CD4-positive, alpha-beta memory T cell (primary cell): ENCODE data around the gene ZNF594. TPM values are rescaled to one million over a fixed set of nuclear protein-coding genes. Genes with fewer than 3 reads are reported as not detected.
A peak's percentile ranks its signal among the peaks of the same experiment; 100 is the strongest.
"Not testable (repeated sequence)": the region's sequence is repeated elsewhere in the genome, so short reads cannot be mapped to it uniquely, and the experiment has no call there.

ENCODE experiments used
- CTCF ChIA-PET: fragments of 350-600 bp; sonication (Branson Sonifier 250); formaldehyde crosslinking; loops from one replicate; lab custom pipeline; 2021; ENCODE audit warnings: inconsistent platforms; ENCODE audit not compliant: partially characterized antibody; lab: Charles Lee
- POLR2A ChIA-PET: fragments of 350-600 bp; sonication (Branson Sonifier 250); formaldehyde crosslinking; loops from one replicate; lab custom pipeline; 2021; ENCODE audit not compliant: partially characterized antibody; lab: Charles Lee
- DNase-seq, 5 donors: peaks; one replicate each; pipeline versions ENCODE4 v3.0.0 to v3.0.0-alpha.2; 2020 to 2022; ENCODE audit warnings: mixed read lengths in 1 of 5
- H3K27ac ChIP-seq: one replicate; pipeline ENCODE4 v1.7.0; 2013; ENCODE audit warnings: low read depth, low read length
- H3K27me3 ChIP-seq: 2 replicates; pipeline ENCODE4 v1.7.0; 2013; ENCODE audit warnings: mild to moderate bottlenecking, low read length, moderate library complexity; ENCODE audit not compliant: insufficient read depth
- H3K36me3 ChIP-seq: 2 replicates; pipeline ENCODE4 v1.7.0; 2013; ENCODE audit warnings: mild to moderate bottlenecking, low read length, moderate library complexity; ENCODE audit not compliant: insufficient read depth
- H3K4me1 ChIP-seq: 2 replicates; pipeline ENCODE4 v1.7.0; 2013; ENCODE audit warnings: mild to moderate bottlenecking, low read length, moderate library complexity; ENCODE audit not compliant: insufficient read depth
- H3K4me3 ChIP-seq, 2 donors: one replicate each; pipeline ENCODE4 v1.7.0; 2013; ENCODE audit warnings: low read length in 2 of 2, mild to moderate bottlenecking in 1 of 2
- H3K9me3 ChIP-seq, 2 donors: one replicate each; pipeline ENCODE4 v1.7.0; 2013; ENCODE audit warnings: low read length in 2 of 2, control low read depth in 1 of 2; ENCODE audit not compliant: control insufficient read depth in 1 of 2
- H3K27ac Mint-ChIP-seq, 7 donors: one replicate each; pipeline ENCODE4 v1.8.0; 2020 to 2021; ENCODE audit warnings: mixed read lengths in 7 of 7, mild to moderate bottlenecking in 6 of 7, inconsistent platforms in 3 of 7, moderate library complexity in 3 of 7
- H3K27me3 Mint-ChIP-seq, 2 donors: one replicate each; pipeline ENCODE4 v1.8.0; 2020 to 2021; ENCODE audit warnings: mixed read lengths in 2 of 2
- H3K36me3 Mint-ChIP-seq, 2 donors: one replicate each; pipeline ENCODE4 v1.8.0; 2020 to 2021; ENCODE audit warnings: mixed read lengths in 2 of 2, inconsistent platforms in 1 of 2, mild to moderate bottlenecking in 1 of 2
- H3K4me1 Mint-ChIP-seq, 4 donors: one replicate each; pipeline ENCODE4 v1.8.0; 2020 to 2021; ENCODE audit warnings: mixed read lengths in 4 of 4, mild to moderate bottlenecking in 1 of 4
- H3K4me3 Mint-ChIP-seq, 8 donors: one replicate each; pipeline ENCODE4 v1.8.0; 2020 to 2021; ENCODE audit warnings: mixed read lengths in 8 of 8, mild to moderate bottlenecking in 7 of 8, moderate library complexity in 6 of 8, inconsistent platforms in 3 of 8
- H3K9me3 Mint-ChIP-seq, 8 donors: one replicate each; pipeline ENCODE4 v1.8.0; 2020 to 2021; ENCODE audit warnings: mixed read lengths in 8 of 8, mild to moderate bottlenecking in 5 of 8, inconsistent platforms in 3 of 8, moderate library complexity in 1 of 8
- intact Hi-C: fragments of 100-400 bp; cut with micrococcal nuclease; formaldehyde crosslinking; loops from one replicate; pipeline ENCODE4 v1.15.1; 2023
- polyA plus RNA-seq, 2 donors: library from polyadenylated mRNA; unstranded; fragments of 300-500 nt; fragmentation: Illumina TruSeq; gene quantifications; one replicate each; pipeline ENCODE4 v1.2.3, GENCODE V29; 2021
- total RNA-seq, 2 experiments: library from RNA; stranded (reverse); gene quantifications; one replicate each; pipeline ENCODE4 v1.2.3, GENCODE V29; 2021

Gene ZNF594
- total and polyA plus RNA-seq, 4 experiments from 2014 or later = 0.57 to 30.7 (median 15.7) TPM

- H3K9me3 Mint-ChIP-seq, POLR2A ChIA-PET, H3K4me3 Mint-ChIP-seq, H3K36me3 ChIP-seq, H3K36me3 Mint-ChIP-seq, H3K4me3 ChIP-seq, H3K27me3 Mint-ChIP-seq, DNase-seq, H3K9me3 ChIP-seq, CTCF ChIA-PET, H3K27me3 ChIP-seq, H3K27ac ChIP-seq, H3K4me1 ChIP-seq, intact Hi-C loops: not testable (repeated sequence)
- peaks cover 6 to 23% (median 14%) of the 10 kb centered on the region in 4 donors for H3K4me1 Mint-ChIP-seq
- peak overlapping the region in 1 of 7 donors; percentile 12 for H3K27ac Mint-ChIP-seq
These were observed 41.8 kb upstream of the ZNF594 start for GRCh38 chr17:5233492-5233891.

- H3K27me3 ChIP-seq = no peaks in the 10 kb centered on the region
- peaks cover 0 to 1% (median 0%) of the 10 kb centered on the region in 8 donors for H3K9me3 Mint-ChIP-seq
- no peak overlapping the region for H3K4me3 ChIP-seq
- H3K27me3 Mint-ChIP-seq = no peaks in the 10 kb centered on the region
- peaks cover 15 to 23% of the 10 kb centered on the region in 2 donors for H3K36me3 Mint-ChIP-seq
- H3K4me1 ChIP-seq = peaks cover 11% of the 10 kb centered on the region
- no peak for DNase-seq
- H3K27ac ChIP-seq = no peak overlapping the region
- H3K4me1 Mint-ChIP-seq = peaks cover 8 to 18% (median 11%) of the 10 kb centered on the region in 4 donors
- peak overlapping the region in 6 of 8 donors; percentile 10 to 46 (median 29) for H3K4me3 Mint-ChIP-seq
- no peaks in the 10 kb centered on the region for H3K36me3 ChIP-seq
- intact Hi-C loops = no loop called here
- ChIA-PET CTCF (interaction anchor here (0.7 to 1.2 kb wide), 3 partner anchors 9 to 35 kb away, joined by 4 to 5 read pairs (median 4); partner anchors contain the start of gene ZNF594), POLR2A (interaction anchor here (1.7 kb wide), 1 partner anchor 10 kb away, joined by 4 read pairs; no protein-coding TSS in a partner anchor)
- H3K27ac Mint-ChIP-seq = peak overlapping the region in 3 of 7 donors; percentile 61 to 70 (median 66)
- no peaks in the 10 kb centered on the region for H3K9me3 ChIP-seq
These were observed 35.5 kb upstream of the ZNF594 start for GRCh38 chr17:5226940-5227878.

- Histone ChIP-seq H3K27ac (no peak overlapping the region), H3K4me1 (peaks cover 11% of the 10 kb centered on the region), H3K27me3 (no peaks in the 10 kb centered on the region), H3K9me3 (no peaks in the 10 kb centered on the region), H3K36me3 (no peaks in the 10 kb centered on the region), H3K4me3 (no peak overlapping the region)
- CTCF ChIA-PET = interaction anchor here (0.8 to 1.0 kb wide), 3 partner anchors 23 to 31 kb away, joined by 3 to 5 read pairs (median 3); no protein-coding TSS in a partner anchor
- Mint-ChIP-seq H3K9me3 (peaks cover 0 to 1% (median 0%) of the 10 kb centered on the region in 8 donors), H3K27me3 (no peaks in the 10 kb centered on the region), H3K4me3 (no peak overlapping the region), H3K36me3 (peaks cover 18 to 23% of the 10 kb centered on the region in 2 donors), H3K27ac (peak overlapping the region in 1 of 7 donors; percentile 37), H3K4me1 (peaks cover 13 to 26% (median 18%) of the 10 kb centered on the region in 4 donors)
- POLR2A ChIA-PET = interaction anchor here (2.0 kb wide), 1 partner anchor 34 kb away, joined by 5 read pairs; the partner anchor contains the start of gene ZNF594
- intact Hi-C loops = no loop called here
- no peak for DNase-seq
These were observed 34.2 kb upstream of the ZNF594 start for GRCh38 chr17:5225668-5226457.

- POLR2A ChIA-PET, H3K9me3 Mint-ChIP-seq, DNase-seq, H3K4me3 ChIP-seq, H3K27me3 ChIP-seq, H3K36me3 ChIP-seq, H3K4me1 ChIP-seq, H3K9me3 ChIP-seq, intact Hi-C loops, H3K27ac ChIP-seq, CTCF ChIA-PET, H3K4me3 Mint-ChIP-seq, H3K27me3 Mint-ChIP-seq: not testable (repeated sequence)
- Mint-ChIP-seq H3K27ac (peak overlapping the region in 1 of 7 donors; percentile 70), H3K36me3 (peaks cover 15 to 28% of the 10 kb centered on the region in 2 donors), H3K4me1 (peaks cover 5 to 12% (median 10%) of the 10 kb centered on the region in 4 donors)
These were observed 30.2 kb upstream of the ZNF594 start for GRCh38 chr17:5221912-5222311.

- Mint-ChIP-seq H3K9me3 (no peaks in the 10 kb centered on the region), H3K27ac (no peak overlapping the region), H3K4me1 (peaks cover 5 to 9% (median 8%) of the 10 kb centered on the region in 4 donors), H3K36me3 (peaks cover 18 to 29% of the 10 kb centered on the region in 2 donors), H3K4me3 (no peak overlapping the region), H3K27me3 (no peaks in the 10 kb centered on the region)
- Histone ChIP-seq H3K27me3 (no peaks in the 10 kb centered on the region), H3K4me3 (no peak overlapping the region), H3K9me3 (no peaks in the 10 kb centered on the region), H3K4me1 (no peaks in the 10 kb centered on the region), H3K27ac (no peak overlapping the region), H3K36me3 (peaks cover 3% of the 10 kb centered on the region)
- intact Hi-C loops = no loop called here
- no peak for DNase-seq
- POLR2A ChIA-PET = interaction anchor here (1.4 kb wide), 1 partner anchor 21 kb away, joined by 4 read pairs; no protein-coding TSS in a partner anchor
- CTCF ChIA-PET = no interaction called here
These were observed 28.4 kb upstream of the ZNF594 start for GRCh38 chr17:5220074-5220473.

- ChIA-PET CTCF (no interaction called here), POLR2A (interaction anchor here (1.4 kb wide), 1 partner anchor 22 kb away, joined by 4 read pairs; no protein-coding TSS in a partner anchor)
- H3K9me3 Mint-ChIP-seq = no peaks in the 10 kb centered on the region
- H3K4me1 Mint-ChIP-seq = peaks cover 5 to 9% (median 8%) of the 10 kb centered on the region in 4 donors
- H3K4me1 ChIP-seq = no peaks in the 10 kb centered on the region
- H3K36me3 ChIP-seq = peaks cover 3% of the 10 kb centered on the region
- H3K9me3 ChIP-seq = no peaks in the 10 kb centered on the region
- H3K27me3 Mint-ChIP-seq = no peaks in the 10 kb centered on the region
- intact Hi-C loops = no loop called here
- peak overlapping the region in 1 of 7 donors; percentile 32 for H3K27ac Mint-ChIP-seq
- no peaks in the 10 kb centered on the region for H3K27me3 ChIP-seq
- DNase-seq = no peak
- H3K4me3 ChIP-seq = no peak overlapping the region
- H3K27ac ChIP-seq = no peak overlapping the region
- H3K36me3 Mint-ChIP-seq = peaks cover 19 to 29% of the 10 kb centered on the region in 2 donors
- H3K4me3 Mint-ChIP-seq = no peak overlapping the region
These were observed 27.9 kb upstream of the ZNF594 start for GRCh38 chr17:5219536-5219935.
